HG03565 (cell line): ENCODE measurements around the gene DIDO1.
A peak's percentile ranks its signal among the peaks of the same experiment; 100 is the strongest.

Experiments
- ATAC-seq: cut with Tn5 transposase; IDR thresholded peaks from one replicate; pipeline ENCODE4 v1.9.1; 2021; ENCODE audit warnings: mild to moderate bottlenecking, moderate library complexity; ENCODE audit not compliant: unreplicated experiment

The DIDO1 gene

DNA sequence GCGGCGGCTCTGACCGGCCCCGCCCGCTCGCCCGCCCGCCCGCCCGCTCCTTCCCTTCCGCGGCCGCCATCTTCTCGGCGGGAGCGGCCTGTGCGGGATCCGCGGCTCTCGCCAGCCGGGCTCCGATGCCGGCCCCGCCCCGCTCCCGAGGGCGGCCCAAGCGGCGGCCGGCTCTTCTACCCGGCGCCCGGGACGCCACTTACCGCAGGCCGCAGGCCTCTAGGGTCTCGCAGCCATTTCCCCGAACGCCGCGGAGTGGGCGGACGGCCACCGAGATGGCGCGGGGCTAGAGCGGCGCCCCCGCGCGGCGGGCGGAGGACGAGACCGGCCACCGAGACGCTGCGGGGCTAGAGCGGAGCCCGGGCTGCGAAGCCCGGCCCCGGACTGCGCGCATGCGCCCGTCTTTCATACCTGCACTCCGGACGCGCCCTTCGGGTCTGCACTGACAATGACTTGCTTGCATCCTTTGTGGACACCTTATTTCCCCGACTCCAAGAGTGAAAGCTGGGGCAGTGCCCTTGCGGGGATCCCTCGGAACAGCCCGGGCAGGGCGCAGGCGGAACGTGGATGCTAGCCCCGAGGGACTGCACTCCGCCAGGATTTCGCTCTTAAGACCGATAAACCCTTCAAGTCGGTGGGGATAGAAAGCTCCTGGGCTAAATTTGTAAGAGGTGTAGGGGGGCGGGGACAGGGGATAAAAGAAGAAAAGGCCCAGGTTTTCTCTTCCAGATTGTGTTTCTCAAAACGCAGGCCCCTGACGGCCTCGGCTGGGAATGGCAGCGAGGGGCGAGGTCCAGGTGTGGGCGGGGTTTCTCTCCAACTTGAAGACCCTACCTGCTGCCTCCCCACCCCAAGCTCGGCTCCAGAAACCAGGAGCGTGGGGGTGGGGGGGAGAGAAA is at the start of gene DIDO1:
Gene DIDO1 (minus strand): TSS at position 277 of the 899 bp plus-strand sequence.
- peak; percentile 64 for ATAC-seq

DNA sequence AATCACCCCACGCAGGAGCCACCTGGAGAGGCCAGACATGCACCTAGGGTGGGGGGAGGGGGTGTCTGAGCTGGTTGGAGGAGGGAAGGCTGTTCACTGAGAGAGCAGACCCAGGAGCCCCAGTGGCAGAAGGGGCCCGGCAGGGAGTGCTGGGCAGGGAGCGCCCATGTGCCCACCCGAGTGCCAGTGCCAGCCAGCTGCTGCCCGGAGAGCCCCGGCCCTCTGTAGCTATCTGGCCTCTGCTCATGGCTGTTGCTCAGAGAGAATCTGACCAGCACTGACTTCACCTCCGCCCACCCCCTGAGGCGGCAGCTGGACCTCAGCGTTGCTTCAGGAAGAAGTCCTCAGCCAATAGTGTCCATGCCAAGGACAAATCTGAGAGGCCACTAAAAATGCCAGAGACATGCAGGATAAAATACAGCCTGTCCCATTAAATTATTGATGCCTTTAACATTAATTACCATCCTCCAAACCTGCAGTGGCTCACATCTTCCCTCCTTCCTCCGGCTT is 49.0 kb upstream of the DIDO1 start:
- ATAC-seq = no peak

DNA sequence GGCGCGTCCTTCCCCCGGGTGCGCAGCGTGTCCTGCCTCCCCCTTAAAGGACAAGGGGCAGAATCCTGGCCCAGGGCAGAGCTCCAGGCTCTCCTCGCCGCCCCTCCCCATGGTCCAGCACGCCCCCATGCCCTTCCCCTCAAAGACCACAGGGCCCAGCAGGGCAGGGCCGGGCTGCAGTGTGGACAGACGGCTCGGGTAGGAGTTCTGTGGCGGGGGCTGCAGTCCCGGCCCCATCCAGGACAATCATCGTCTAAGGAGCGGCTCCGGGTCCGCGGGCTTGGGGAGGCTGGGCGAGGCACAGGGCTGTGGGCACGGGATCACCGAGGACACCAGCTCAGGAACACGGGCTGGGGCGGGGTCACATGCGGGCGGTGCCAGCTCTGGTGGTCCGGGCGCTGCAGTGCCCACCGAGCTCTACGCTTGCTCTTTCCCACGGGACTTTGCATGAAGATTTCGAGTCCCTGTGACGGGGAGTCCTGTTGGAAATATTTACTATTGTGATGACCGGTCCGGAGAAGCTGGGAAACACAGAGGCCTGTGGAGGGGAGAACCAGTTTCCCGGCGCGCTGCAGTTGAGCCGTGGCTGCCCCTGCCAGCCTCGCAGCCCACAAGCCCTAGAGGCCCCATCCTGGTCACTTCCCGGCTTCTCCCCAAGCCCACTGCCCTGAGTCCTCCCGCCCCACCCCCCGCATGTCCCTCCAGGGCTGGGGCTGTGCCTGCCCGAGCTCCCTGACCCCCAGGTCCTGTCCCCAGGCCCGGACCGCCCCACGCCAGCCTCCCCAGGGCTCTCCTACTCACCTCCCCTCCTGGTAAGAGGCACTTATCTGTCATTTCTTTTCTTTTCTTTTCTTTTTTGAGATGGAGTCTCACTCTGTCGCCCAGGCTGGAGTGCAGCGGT is 46.8 kb upstream of the DIDO1 start:
- no peak for ATAC-seq

DNA sequence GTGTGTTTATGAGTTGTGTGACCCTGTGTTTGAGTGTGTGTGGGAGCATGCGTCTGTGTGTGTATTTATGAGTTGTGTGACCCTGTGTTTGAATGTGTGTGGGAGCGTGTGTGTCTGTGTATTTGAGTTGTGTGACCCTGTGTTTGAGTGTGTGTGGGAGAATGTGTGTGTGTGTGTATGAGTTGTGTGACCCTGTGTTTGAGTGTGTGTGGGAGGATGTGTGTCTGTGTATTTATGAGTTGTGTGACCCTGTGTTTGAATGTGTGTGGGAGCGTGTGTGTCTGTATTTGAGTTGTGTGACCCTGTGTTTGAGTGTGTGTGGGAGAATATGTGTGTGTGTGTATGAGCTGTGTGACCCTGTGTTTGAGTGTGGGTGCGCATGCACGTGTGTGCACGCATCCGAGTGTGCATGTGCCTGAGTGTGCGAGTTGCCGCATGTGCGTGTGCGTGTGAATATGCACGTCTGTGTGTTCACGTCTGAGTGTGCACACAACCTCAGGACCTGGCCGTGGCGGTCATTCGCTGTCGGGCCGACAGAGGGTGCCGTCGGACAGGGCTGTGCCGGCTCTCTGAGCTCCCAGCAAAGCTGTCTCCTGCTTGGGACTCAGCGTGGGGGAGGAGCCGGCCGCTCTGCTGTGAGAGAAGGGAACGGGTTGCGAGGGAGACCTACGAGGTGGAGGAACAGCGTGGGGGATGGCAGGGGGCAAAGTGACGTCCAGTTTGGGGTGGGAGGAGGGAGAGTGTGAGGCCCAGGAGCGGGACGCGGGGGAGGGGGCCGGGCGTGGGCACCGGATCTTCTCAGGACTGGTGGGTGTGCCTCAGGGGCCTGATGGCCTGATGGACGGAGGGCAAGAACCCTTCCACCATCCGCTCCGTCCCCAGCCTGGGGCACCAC is 45.9 kb upstream of the DIDO1 start:
- peak; percentile 67 for ATAC-seq

DNA sequence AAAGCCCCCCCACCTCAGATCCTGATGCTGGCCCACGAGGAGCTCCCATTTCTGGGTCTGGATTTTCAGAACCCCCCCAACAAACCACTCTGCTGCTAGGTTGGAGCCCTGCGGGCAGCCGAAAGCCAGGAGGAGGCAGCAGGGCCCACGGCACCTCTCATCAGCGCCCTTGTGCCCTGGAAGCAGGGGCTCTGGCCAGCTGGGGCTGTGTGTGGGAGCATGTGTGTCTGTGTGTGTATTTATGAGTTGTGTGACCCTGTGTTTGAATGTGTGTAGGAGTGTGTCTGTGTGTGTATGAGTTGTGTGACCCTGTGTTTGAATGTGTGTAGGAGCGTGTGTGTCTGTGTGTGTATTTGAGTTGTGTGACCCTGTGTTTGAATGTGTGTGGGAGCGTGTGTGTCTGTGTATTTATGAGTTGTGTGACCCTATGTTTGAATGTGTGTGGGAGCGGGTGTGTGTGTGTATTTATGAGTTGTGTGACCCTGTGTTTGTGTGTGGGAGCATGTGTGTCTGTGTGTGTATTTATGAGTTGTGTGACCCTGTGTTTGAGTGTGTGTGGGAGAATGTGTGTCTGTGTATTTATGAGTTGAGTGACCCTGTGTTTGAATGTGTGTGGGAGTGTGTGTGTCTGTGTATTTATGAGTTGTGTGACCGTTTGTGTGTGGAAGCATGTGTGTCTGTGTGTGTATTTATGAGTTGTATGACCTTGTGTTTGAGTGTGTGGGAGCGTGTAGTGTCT is 45.1 kb upstream of the DIDO1 start:
- ATAC-seq = no peak

DNA sequence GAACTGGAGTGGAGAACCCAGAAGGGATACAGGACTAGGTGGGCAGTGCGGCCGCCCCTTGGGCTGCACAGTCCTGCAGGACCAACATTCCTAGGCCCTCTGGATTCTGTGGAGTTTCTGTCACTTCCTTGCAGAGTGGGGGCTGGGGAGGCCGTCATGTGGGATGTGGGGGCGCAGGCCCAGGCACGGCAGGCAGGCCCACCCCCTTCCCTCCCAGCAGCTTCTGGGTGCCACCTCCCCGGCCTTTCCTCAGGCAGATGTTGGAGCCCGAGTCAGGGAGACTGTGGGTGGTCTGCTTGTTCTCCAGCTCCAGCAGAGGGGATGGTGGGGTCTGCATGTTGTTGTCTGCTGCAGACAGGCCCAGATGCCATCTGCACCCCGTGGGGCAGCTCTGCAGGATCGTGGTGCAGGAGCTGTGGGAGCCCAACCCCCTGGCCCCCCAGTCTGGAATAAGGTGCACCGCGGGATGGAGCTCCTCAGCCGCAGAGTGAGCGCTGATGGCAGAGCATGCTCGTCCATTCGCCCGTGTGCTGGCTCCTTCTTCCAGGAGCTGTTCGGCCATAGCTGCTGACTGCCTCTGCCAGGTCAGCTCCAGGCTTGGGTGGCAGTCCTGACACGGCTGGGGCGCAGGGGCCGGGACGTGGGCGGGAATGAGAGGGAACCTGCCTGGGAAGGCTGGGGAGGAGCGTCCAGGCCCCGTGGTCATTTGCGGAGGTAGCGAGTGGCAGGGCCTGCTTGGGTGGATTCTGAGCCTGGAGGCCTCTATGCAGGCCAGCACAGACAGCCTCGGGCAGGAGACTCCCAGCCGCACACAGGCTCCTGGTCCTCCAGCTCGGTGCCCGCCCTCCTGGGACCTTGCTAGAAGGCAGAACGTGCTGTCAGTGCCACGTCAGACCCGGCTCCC is 44.3 kb upstream of the DIDO1 start:
- ATAC-seq = no peak

DNA sequence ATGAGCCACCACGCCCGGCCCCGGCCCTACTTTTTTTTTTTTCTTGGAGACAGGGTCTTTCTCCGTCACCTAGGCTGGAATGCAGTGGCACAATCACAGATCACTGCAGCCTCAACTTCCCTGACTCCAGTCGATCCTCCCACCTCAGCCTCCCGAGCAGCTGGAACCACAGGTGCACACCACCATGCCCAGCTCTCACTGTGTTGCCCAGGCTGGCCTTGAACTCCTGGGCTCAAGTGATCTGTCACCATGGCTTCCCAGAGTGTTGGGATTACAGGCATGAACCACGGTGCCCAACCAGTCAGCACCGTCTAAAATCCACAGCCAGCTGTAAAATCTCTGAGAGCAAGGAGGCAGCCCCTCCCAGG is 43.6 kb upstream of the DIDO1 start:
- no peak for ATAC-seq

DNA sequence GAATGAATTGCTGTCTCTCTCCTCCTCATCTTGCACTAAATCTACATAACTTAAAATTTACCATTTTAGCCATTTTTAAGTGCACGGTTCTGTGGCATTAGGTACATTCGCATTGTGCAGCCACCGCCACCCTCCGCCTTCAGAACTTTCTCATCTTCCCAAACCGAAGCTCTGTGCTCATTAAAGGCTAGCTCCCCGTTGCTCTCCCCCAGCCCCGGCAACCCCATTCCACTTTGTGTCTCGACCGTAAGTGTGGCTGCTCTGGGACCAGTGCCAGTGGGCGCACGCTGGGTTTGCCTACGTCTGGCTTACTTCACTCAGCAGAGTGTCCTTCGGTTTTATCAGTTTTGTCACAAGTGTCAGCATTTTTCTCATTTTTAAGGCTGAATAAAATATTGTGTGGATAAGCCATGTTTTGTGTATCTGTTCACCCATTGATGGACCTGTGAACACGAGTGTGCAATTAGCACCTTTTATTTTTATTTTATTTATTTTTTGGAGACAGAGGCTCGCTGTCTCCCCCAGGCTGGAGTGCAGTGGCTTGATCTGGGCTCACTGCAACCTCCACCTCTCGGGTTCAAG is 43.0 kb upstream of the DIDO1 start:
- ATAC-seq = no peak

DNA sequence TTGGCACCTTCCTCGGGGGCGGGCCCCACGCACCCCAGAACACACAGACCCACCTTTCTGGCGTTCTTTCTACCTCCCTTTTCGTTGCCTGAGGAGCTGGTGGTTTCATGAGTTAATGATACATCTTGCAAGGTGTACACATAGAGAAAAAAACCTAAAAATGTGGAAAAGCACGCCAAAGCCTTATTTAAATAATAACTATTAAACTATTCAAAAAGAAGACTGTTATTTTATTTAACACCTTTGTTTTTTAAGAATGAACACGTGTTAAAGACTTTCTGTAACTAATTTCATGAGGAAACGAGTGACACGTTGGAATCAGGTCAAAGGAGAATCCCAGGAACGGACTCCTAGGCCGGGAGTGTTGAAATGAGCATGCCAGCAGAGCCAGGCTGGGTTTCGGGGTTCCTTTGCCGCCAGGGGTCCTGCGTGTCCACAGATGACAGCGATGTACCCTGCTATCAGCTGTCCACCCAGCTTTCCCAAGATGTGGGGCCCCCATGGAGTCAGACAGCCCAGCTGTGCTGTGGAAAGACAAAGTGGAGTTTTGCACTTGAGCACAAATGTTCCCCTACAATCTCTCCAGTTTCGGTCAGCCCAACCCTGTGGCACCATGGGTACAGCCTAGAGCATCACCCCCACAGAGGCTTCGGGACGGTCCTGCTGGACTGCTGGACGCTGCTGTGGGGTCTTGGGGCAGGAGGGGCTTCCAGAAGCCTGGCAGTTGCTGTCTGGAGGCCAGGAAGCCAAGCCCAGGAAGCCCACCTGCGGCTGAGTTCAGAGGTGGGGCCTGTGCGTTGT is 42.3 kb upstream of the DIDO1 start:
- ATAC-seq = no peak

DNA sequence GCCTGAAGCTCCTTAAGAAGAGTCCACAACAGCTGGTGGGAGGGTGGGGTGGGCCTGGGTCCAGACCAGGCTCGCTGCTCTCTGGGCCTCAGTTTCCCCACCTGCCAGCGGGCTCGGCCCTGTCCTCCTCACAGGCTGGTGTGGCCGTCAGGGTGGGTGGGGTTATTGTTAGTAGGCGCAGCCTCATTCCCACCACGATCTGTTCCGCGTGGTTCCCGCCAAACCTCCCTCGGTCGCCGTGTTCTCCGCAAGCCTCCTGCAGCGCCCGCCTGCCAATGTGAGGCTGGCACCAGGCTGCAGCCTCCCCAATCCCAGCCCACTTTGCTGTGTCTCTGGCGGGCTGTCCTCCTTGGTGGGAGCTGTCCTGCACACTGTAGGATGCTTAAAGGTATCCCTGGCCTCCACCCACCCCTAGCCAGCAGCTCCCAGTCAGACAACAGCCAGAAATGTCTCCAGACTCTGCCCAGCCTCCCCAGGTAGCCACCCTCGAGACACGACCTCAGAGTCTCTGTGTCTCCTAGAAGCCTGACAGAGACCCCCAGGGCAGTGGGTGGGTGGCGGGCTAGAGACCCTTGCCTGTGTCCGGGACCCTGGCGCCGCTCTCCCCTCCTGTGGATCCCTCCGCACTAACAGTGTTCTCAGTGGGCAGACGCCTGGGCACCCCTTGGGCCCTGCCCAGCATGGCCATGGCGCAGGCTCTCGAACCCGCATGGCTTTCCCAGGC is 41.5 kb upstream of the DIDO1 start:
- ATAC-seq = no peak

DNA sequence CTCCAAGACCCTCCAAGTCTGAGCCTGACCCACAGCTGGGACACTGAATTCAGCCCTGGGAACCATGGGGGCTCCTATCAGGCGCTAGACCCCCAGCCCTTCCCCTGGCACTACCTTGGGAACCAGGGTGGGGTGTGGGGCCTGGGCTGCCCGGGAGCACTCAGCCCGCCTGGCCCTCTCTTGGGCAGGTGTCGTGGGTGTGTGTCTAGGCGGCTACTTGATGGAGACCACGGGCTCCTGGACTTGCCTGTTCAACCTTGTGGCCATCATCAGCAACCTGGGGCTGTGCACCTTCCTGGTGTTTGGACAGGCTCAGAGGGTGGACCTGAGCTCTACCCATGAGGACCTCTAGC is 40.8 kb upstream of the DIDO1 start:
- no peak for ATAC-seq

DNA sequence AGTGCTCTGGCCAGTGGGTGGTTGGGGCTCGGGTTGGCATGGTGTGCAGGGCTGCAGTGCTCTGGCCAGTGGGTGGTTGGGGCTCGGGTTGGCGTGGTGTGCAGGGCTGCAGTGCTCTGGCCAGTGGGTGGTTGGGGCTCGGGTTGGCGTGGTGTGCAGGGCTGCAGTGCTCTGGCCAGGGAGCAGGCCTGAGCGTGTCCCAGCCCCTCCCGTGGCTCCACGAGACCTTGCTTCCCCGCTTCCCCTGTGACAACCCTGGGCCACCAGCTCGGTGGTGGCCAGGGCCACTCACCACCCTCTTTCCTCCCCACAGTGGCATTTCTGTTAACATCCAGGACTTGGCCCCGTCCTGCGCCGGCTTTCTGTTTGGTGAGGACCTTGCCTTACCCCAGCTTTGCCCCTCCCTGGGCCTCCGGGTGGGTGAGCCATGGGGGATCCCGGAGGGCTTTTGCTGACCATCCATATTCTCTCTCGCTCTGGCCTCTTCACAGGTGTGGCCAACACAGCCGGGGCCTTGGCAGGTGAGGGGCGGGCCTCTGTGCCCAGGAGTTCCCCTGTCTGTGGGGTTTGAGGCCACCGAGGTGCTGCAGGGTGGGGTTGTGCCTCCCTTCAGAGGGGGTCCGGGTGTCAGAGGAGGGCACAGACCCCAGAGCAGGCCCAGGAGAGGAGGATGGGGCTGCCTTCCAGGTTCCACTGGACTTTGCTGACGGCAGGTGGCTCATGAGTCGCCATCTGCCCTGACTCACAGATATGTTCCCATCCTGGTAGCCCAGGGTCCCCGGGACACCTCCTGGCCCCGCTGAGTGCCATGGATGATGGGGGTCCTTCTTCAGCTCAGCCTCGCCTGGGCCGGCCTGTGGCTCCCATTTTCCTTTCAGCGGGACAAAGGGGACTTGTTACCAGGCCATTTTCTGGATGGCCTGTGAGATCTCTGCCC is 40.2 kb upstream of the DIDO1 start:
- ATAC-seq = no peak

DNA sequence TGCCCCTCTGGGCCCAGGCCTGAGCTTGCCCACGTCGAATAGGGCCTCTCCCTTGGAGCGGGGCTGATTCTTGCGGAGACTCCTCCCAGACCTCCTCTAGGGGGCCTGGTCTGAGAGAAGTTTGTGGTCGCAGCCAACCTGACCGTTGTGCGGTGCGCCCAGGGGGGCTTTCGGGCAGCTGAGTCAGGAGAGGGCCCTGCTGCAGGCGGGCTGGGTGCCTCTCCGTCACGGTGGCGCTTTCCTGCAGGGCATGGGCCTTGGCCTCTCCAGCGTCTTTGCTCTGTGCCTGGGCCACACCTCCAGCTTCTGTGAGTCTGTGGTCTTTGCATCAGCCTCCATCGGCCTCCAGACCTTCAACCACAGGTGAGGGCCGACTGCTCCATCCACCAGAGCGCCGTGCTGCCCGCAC is 39.1 kb upstream of the DIDO1 start:
- ATAC-seq = no peak

DNA sequence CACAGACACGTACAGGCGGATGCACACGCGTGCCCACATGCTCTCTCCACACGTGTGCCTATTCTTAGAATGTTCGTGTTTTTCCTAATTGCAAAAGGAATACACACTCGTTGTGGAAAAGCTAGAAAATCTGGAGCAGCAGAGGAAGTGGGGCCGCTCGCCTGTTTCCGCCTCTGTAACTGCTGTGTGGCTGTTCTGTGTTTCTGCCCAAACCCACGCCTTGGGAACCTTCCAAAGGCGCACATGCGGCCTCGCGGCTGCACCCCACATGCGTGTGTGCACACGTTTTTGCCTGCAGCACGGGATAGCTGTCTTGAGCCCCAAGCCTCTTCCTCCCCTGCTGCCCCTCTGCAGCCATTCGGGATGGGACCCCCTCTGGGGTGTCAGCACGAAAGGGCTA is 38.4 kb upstream of the DIDO1 start:
- ATAC-seq = no peak

DNA sequence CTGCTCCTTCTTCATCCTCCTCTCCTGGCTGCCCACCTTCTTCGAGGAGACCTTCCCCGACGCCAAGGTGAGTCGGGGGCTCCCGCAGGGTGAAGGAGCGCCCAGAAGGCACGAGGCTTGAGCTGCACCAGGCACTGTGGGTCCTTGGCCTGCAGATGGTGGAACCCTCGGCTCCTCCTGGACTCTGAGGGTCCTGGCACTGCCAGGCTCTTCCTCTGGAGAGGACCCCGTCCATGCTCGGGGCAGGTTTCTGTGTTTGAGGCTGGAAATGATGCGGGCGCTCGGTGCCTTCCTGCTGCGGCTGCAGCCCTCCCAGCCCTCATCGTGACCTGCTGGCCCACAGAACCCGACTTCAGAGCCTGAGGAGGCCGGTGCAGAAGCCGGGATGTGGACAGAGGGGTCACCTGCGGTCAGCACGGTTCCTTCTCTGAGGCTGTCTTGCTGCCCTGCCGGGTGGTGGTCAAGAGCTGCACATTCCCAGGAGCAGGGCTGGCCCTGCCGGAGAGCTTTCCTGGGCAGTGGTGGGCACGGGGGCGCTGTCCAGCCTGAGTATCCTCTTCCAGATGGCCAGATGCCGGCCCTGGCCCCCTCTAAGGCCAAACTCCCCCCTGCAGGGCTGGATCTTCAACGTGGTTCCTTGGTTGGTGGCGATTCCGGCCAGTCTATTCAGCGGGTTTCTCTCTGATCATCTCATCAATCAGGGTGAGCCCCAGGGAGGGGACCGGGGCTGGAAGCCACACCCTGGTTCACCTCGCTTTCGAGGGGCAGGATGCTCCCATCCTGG is 37.5 kb upstream of the DIDO1 start:
- ATAC-seq = no peak
